SK-N-SH treated with all-trans-retinoic acid at 6 μM for 48 hours (cell line): ENCODE measurements around the gene SLC7A5.

Experiments
- OSR1 ChIP-seq: fragments of 250-450 bp; sonication (Bioruptor Pico); IDR thresholded peaks from 2 replicates; pipeline ENCODE4 v1.8.0; 2022; ENCODE audit warnings: moderate library complexity, mild to moderate bottlenecking, inconsistent platforms
- ZFP3 ChIP-seq: fragments of 250-450 bp; sonication (Bioruptor Pico); IDR thresholded peaks from 2 replicates; pipeline ENCODE4 v1.5.0; 2020; ENCODE audit warnings: mild to moderate bottlenecking, moderate library complexity
- TF ChIP-seq, protein P1 (sequence below): fragments of 250-450 bp; sonication (Bioruptor Pico); IDR thresholded peaks from 2 replicates; pipeline ENCODE4 v1.8.0; 2020; ENCODE audit warnings: mild to moderate bottlenecking, moderate library complexity, borderline replicate concordance
- TF ChIP-seq, protein P2 (sequence below): fragments of 250-450 bp; sonication (Bioruptor Pico); IDR thresholded peaks from 2 replicates; pipeline ENCODE4 v1.5.1; 2021; ENCODE audit warnings: mild to moderate bottlenecking, moderate library complexity
- TF ChIP-seq, protein P3 (sequence below): fragments of 250-450 bp; sonication (Bioruptor Pico); IDR thresholded peaks from 2 replicates; pipeline ENCODE4 v1.5.1; 2020; ENCODE audit warnings: low read depth, mild to moderate bottlenecking, moderate library complexity

DNA sequence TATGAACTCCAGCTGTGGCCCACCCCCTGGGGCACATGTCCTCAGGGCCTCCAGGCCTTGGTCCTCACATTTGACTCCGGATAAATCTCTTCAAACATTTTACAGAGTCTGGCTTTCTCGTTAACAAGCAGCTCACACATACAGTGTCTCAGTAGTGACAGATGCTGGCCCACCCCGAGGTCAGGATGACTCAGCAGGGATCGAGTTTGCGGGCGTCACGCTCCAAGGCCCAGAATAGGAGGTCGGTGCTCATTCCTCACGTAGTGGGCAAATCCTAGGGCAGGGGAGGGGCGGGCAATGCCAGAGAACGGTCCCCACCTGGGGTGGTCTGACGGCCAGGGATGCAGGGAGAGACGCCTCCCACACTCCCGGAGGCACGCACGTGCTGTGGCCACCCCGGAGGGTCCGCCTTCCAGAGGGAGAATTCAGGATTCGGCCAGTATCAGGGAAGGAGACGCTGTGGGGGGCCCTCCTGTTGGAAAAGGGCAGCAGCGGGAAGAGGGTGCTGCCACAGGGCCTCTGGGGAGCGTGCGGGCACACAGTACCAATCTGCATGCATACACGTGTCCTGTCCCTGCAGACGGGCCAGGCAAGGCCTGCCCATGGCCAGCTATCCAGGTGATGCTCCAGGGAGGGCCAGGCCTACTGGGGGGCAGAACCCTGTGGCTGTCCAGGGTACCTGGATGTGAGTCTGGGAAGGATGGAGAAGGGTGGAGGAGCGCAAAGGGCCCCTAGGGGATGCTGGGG lies 8.6 kb downstream of the SLC7A5 start:
- TF ChIP-seq, protein P1, sequence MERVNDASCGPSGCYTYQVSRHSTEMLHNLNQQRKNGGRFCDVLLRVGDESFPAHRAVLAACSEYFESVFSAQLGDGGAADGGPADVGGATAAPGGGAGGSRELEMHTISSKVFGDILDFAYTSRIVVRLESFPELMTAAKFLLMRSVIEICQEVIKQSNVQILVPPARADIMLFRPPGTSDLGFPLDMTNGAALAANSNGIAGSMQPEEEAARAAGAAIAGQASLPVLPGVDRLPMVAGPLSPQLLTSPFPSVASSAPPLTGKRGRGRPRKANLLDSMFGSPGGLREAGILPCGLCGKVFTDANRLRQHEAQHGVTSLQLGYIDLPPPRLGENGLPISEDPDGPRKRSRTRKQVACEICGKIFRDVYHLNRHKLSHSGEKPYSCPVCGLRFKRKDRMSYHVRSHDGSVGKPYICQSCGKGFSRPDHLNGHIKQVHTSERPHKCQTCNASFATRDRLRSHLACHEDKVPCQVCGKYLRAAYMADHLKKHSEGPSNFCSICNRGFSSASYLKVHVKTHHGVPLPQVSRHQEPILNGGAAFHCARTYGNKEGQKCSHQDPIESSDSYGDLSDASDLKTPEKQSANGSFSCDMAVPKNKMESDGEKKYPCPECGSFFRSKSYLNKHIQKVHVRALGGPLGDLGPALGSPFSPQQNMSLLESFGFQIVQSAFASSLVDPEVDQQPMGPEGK: no peak
- TF ChIP-seq, protein P2, sequence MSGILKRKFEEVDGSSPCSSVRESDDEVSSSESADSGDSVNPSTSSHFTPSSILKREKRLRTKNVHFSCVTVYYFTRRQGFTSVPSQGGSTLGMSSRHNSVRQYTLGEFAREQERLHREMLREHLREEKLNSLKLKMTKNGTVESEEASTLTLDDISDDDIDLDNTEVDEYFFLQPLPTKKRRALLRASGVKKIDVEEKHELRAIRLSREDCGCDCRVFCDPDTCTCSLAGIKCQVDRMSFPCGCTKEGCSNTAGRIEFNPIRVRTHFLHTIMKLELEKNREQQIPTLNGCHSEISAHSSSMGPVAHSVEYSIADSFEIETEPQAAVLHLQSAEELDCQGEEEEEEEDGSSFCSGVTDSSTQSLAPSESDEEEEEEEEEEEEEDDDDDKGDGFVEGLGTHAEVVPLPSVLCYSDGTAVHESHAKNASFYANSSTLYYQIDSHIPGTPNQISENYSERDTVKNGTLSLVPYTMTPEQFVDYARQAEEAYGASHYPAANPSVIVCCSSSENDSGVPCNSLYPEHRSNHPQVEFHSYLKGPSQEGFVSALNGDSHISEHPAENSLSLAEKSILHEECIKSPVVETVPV (CRISPR knock-in tag): no peak
- TF ChIP-seq, protein P3, sequence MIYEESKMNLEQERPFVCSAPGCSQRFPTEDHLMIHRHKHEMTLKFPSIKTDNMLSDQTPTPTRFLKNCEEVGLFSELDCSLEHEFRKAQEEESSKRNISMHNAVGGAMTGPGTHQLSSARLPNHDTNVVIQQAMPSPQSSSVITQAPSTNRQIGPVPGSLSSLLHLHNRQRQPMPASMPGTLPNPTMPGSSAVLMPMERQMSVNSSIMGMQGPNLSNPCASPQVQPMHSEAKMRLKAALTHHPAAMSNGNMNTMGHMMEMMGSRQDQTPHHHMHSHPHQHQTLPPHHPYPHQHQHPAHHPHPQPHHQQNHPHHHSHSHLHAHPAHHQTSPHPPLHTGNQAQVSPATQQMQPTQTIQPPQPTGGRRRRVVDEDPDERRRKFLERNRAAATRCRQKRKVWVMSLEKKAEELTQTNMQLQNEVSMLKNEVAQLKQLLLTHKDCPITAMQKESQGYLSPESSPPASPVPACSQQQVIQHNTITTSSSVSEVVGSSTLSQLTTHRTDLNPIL (CRISPR knock-in tag): no peak
- no peak for TF ChIP-seq OSR1 (CRISPR knock-in tag)
- no peak for TF ChIP-seq ZFP3 (CRISPR knock-in tag)
